Measurements from ENCODE around the gene CAMLG. TPM values are rescaled to one million over a fixed set of nuclear protein-coding genes. Genes with fewer than 3 reads are reported as not detected.
"Not testable (repeated sequence)": the region's sequence is repeated elsewhere in the genome, so short reads cannot be mapped to it uniquely, and the experiment has no call there.

The CAMLG gene
- total RNA-seq, 1 experiment from 2014 or later = 39.7 TPM

DNA sequence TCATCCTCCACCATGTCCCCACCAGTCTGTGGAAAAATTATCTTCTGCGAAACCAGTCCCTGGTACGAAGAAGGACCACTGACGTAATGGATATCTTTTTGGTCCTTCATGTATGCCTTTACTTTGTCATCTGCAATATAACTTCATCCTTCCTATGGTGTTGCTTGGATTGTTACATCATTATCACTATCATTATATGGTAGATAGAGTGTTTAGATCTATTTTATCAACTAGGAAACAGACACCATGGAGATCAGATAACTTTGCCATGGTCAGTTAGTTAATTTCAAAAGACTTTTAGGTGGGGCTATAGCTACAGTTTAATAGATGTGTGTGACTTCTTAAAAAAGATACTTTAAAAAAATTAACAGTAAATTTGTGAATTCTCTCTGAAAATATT is 23.8 kb upstream of the CAMLG start (continued):
- TF ChIP-seq, protein P1, sequence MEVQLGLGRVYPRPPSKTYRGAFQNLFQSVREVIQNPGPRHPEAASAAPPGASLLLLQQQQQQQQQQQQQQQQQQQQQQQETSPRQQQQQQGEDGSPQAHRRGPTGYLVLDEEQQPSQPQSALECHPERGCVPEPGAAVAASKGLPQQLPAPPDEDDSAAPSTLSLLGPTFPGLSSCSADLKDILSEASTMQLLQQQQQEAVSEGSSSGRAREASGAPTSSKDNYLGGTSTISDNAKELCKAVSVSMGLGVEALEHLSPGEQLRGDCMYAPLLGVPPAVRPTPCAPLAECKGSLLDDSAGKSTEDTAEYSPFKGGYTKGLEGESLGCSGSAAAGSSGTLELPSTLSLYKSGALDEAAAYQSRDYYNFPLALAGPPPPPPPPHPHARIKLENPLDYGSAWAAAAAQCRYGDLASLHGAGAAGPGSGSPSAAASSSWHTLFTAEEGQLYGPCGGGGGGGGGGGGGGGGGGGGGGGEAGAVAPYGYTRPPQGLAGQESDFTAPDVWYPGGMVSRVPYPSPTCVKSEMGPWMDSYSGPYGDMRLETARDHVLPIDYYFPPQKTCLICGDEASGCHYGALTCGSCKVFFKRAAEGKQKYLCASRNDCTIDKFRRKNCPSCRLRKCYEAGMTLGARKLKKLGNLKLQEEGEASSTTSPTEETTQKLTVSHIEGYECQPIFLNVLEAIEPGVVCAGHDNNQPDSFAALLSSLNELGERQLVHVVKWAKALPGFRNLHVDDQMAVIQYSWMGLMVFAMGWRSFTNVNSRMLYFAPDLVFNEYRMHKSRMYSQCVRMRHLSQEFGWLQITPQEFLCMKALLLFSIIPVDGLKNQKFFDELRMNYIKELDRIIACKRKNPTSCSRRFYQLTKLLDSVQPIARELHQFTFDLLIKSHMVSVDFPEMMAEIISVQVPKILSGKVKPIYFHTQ (CRISPR knock-in tag; IDR thresholded peaks at IDR 0.05) = no peak
- TF ChIP-seq PRRX2 (CRISPR knock-in tag; IDR thresholded peaks at IDR 0.05) (no peak), NR3C1 (CRISPR knock-in tag; conservative IDR thresholded peaks at IDR 0.05; ENCODE audit: low read depth) (no peak), ESRRA (CRISPR knock-in tag; IDR thresholded peaks at IDR 0.05; ENCODE audit: borderline replicate concordance) (no peak), GTF2I (CRISPR knock-in tag; conservative IDR thresholded peaks at IDR 0.05) (no peak), NR2C2 (CRISPR knock-in tag; IDR thresholded peaks at IDR 0.05) (no peak), ZNF396 (CRISPR knock-in tag; IDR thresholded peaks at IDR 0.05; ENCODE audit: borderline replicate concordance) (no peak)

DNA sequence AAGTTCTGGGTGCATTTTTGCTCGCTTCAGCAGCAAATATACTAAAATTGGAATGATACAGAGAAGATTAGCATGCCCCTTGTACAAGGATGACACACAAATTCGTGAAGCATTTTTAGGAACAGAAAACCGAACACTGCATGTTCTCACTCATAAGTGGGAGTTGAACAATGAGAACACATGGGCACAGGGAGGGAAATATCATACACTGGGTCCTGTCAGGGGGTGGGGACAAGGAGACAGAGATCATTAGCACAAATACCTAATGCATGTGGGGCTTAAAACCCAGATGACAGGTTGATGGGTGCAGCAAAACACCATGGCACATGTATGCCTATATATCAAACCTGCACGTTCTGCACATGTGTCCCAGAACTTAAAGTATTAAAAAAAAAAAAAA is 22.9 kb upstream of the CAMLG start:
- POLR2A ChIA-PET; H3K4me1 Mint-ChIP-seq; DNase-seq (ENCODE audit: low spot score); CTCF ChIA-PET; H3K27me3 Mint-ChIP-seq (ENCODE audit: low read depth); ATAC-seq; H3K4me3 Mint-ChIP-seq; H3K27ac Mint-ChIP-seq; H3K9me3 Mint-ChIP-seq: not testable (repeated sequence)
- H3K36me3 Mint-ChIP-seq = peaks cover 42% of the 10 kb centered on the region

DNA sequence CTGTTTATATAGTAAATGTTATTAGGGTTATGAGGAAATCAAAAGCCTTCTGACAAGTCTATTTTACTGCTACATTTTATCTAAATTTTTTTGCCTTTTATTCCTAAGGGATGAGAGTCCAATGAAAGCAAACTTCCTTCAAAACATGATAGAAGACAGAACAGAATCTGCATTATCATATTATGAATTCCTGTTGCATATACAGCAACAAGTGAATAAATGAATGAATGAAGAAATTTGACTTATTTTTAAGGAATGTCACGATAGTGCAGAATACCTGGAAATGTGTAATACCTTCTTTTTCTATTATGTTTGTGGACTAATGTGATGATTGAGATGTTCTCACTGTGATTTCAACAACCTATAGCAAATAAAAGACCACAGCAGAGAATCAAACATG is 13.5 kb upstream of the CAMLG start:
- no peaks in the 10 kb centered on the region for H3K9me3 Mint-ChIP-seq
- no peak overlapping the region for H3K4me3 Mint-ChIP-seq
- TF ChIP-seq FOXJ3 (CRISPR knock-in tag; IDR thresholded peaks at IDR 0.05; ENCODE audit: borderline replicate concordance) (no peak), NR1H2 (CRISPR knock-in tag; IDR thresholded peaks at IDR 0.05) (no peak)
- TF ChIP-seq, protein P2, sequence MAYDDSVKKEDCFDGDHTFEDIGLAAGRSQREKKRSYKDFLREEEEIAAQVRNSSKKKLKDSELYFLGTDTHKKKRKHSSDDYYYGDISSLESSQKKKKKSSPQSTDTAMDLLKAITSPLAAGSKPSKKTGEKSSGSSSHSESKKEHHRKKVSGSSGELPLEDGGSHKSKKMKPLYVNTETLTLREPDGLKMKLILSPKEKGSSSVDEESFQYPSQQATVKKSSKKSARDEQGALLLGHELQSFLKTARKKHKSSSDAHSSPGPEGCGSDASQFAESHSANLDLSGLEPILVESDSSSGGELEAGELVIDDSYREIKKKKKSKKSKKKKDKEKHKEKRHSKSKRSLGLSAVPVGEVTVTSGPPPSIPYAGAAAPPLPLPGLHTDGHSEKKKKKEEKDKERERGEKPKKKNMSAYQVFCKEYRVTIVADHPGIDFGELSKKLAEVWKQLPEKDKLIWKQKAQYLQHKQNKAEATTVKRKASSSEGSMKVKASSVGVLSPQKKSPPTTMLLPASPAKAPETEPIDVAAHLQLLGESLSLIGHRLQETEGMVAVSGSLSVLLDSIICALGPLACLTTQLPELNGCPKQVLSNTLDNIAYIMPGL (CRISPR knock-in tag; IDR thresholded peaks at IDR 0.05) = no peak
- TF ChIP-seq, protein P3, sequence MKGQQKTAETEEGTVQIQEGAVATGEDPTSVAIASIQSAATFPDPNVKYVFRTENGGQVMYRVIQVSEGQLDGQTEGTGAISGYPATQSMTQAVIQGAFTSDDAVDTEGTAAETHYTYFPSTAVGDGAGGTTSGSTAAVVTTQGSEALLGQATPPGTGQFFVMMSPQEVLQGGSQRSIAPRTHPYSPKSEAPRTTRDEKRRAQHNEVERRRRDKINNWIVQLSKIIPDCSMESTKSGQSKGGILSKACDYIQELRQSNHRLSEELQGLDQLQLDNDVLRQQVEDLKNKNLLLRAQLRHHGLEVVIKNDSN (CRISPR knock-in tag; IDR thresholded peaks at IDR 0.05) = no peak
- no peak overlapping the region for H3K27ac Mint-ChIP-seq
- ChIA-PET POLR2A (no interaction called here), CTCF (no interaction called here)
- no peak for ATAC-seq
- H3K4me1 Mint-ChIP-seq = no peaks in the 10 kb centered on the region
- no peaks in the 10 kb centered on the region for H3K27me3 Mint-ChIP-seq (ENCODE audit: low read depth)
- H3K36me3 Mint-ChIP-seq = peaks cover 18% of the 10 kb centered on the region
- no peak for DNase-seq (ENCODE audit: low spot score)

DNA sequence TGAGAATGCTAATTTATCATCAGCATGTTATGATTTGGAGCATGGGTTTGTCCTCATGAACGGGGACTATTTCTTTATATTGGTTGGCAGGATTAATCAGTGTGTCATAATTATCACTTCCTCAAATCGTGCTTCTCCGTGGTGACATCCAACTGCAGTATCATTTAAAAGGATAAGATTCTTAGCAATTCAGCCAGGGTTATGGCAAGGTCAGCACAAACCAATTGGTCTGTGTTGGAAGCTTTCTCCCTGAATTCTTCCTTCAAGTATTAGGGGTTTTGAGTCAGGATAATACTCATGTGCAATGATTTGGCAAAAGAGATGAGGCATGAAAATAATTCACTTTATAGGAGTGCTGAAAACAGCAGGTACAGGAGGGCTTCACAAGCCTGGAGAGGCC is 5.5 kb upstream of the CAMLG start:
- Mint-ChIP-seq H3K36me3 (no peaks in the 10 kb centered on the region), H3K9me3 (no peaks in the 10 kb centered on the region), H3K4me3 (no peak overlapping the region), H3K4me1 (no peaks in the 10 kb centered on the region), H3K27me3 (ENCODE audit: low read depth) (no peaks in the 10 kb centered on the region), H3K27ac (no peak overlapping the region)
- CTCF ChIA-PET = interaction anchor here (0.6 kb wide), 1 partner anchor 274 kb away, joined by 3 read pairs; no protein-coding TSS in a partner anchor
- POLR2A ChIA-PET = no interaction called here
- ATAC-seq (no peak), DNase-seq (ENCODE audit: low spot score) (no peak)
- TF ChIP-seq, protein P4, sequence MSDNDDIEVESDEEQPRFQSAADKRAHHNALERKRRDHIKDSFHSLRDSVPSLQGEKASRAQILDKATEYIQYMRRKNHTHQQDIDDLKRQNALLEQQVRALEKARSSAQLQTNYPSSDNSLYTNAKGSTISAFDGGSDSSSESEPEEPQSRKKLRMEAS (CRISPR knock-in tag; IDR thresholded peaks at IDR 0.05) = no peak
- TF ChIP-seq JUN (CRISPR knock-in tag; IDR thresholded peaks at IDR 0.05) (no peak), ZBTB21 (CRISPR knock-in tag; IDR thresholded peaks at IDR 0.05; ENCODE audit: borderline replicate concordance) (no peak), JAZF1 (CRISPR knock-in tag; IDR thresholded peaks at IDR 0.05) (no peak)
- TF ChIP-seq, protein P5, sequence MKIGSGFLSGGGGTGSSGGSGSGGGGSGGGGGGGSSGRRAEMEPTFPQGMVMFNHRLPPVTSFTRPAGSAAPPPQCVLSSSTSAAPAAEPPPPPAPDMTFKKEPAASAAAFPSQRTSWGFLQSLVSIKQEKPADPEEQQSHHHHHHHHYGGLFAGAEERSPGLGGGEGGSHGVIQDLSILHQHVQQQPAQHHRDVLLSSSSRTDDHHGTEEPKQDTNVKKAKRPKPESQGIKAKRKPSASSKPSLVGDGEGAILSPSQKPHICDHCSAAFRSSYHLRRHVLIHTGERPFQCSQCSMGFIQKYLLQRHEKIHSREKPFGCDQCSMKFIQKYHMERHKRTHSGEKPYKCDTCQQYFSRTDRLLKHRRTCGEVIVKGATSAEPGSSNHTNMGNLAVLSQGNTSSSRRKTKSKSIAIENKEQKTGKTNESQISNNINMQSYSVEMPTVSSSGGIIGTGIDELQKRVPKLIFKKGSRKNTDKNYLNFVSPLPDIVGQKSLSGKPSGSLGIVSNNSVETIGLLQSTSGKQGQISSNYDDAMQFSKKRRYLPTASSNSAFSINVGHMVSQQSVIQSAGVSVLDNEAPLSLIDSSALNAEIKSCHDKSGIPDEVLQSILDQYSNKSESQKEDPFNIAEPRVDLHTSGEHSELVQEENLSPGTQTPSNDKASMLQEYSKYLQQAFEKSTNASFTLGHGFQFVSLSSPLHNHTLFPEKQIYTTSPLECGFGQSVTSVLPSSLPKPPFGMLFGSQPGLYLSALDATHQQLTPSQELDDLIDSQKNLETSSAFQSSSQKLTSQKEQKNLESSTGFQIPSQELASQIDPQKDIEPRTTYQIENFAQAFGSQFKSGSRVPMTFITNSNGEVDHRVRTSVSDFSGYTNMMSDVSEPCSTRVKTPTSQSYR (CRISPR knock-in tag; IDR thresholded peaks at IDR 0.05) = no peak
- TF ChIP-seq, protein P6, sequence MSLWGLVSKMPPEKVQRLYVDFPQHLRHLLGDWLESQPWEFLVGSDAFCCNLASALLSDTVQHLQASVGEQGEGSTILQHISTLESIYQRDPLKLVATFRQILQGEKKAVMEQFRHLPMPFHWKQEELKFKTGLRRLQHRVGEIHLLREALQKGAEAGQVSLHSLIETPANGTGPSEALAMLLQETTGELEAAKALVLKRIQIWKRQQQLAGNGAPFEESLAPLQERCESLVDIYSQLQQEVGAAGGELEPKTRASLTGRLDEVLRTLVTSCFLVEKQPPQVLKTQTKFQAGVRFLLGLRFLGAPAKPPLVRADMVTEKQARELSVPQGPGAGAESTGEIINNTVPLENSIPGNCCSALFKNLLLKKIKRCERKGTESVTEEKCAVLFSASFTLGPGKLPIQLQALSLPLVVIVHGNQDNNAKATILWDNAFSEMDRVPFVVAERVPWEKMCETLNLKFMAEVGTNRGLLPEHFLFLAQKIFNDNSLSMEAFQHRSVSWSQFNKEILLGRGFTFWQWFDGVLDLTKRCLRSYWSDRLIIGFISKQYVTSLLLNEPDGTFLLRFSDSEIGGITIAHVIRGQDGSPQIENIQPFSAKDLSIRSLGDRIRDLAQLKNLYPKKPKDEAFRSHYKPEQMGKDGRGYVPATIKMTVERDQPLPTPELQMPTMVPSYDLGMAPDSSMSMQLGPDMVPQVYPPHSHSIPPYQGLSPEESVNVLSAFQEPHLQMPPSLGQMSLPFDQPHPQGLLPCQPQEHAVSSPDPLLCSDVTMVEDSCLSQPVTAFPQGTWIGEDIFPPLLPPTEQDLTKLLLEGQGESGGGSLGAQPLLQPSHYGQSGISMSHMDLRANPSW (CRISPR knock-in tag; conservative IDR thresholded peaks at IDR 0.05; ENCODE audit: low read depth) = no peak
- TF ChIP-seq, protein P7, sequence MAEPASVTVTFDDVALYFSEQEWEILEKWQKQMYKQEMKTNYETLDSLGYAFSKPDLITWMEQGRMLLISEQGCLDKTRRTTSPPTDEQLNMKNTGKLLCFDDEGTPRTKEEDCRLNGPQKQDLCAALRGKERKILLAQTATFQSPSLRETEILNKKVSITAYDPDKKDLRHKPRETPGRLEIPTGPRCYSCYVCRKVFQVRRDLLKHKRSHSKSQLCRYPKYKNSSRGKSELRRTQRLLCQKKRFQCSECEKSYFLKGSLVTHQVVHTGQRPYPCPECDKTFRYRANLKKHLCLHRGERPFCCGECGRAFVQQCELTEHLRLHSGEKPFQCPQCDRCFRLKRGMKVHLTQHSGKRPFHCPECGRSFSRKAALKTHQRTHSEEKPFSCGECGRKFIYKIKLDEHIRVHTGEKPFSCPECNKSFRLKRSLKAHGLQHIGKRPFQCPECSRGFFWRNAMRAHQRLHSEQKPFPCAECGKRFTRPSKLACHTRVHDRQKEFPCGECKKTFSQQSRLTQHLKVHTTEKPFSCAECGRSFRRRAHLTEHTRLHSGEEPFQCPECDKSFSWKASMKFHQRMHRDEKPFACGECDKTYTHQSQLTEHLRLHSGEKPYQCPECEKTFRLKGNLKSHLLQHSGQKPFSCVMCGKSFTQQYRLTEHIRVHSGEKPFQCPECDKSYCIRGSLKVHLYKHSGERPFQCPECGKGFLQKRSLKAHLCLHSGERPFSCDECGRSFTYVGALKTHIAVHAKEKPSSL (CRISPR knock-in tag; conservative IDR thresholded peaks at IDR 0.05) = no peak
